ENCODE measurements around the gene ETV3L.

The ETV3L gene

DNA sequence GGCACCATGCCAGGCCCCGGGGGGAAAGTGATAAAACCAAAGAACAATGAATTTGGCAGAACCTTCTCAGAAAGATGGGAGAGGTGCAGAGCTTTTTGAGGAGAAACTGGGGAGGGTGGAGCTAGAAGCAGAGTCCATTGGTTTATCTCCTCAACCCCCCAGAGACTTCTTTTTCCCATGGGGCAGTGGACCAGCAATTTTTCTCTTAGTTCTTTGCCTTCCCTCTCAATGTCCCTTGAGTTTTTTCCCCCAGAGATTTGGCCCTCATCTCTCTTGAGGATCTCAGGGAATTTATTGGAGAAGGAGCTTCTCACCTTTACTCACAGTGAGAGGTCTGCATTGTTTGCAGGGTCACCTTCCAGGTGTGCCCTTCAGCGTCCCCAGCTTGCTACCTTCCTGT, 48.8 kb downstream of the ETV3L start:
- H3K27me3 ChIP-seq = no peaks in the 10 kb centered on the region
- H3K9me3 ChIP-seq = peaks cover 0 to 10% (median 3%) of the 10 kb centered on the region in 3 donors
- TF ChIP-seq, protein P1, sequence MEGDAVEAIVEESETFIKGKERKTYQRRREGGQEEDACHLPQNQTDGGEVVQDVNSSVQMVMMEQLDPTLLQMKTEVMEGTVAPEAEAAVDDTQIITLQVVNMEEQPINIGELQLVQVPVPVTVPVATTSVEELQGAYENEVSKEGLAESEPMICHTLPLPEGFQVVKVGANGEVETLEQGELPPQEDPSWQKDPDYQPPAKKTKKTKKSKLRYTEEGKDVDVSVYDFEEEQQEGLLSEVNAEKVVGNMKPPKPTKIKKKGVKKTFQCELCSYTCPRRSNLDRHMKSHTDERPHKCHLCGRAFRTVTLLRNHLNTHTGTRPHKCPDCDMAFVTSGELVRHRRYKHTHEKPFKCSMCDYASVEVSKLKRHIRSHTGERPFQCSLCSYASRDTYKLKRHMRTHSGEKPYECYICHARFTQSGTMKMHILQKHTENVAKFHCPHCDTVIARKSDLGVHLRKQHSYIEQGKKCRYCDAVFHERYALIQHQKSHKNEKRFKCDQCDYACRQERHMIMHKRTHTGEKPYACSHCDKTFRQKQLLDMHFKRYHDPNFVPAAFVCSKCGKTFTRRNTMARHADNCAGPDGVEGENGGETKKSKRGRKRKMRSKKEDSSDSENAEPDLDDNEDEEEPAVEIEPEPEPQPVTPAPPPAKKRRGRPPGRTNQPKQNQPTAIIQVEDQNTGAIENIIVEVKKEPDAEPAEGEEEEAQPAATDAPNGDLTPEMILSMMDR (IDR thresholded peaks at IDR 0.05) = no peak
- no peak overlapping the region for H3K4me3 ChIP-seq
- H3K27ac ChIP-seq = no peak overlapping the region
- no peak for DNase-seq
- intact Hi-C loops (cut with DNase I; ENCODE audit: low total_unique reads) = no loop called here
- H3K36me3 ChIP-seq = no peaks in the 10 kb centered on the region
- peaks cover 0 to 7% (median 0%) of the 10 kb centered on the region in 4 donors for H3K4me1 ChIP-seq

DNA sequence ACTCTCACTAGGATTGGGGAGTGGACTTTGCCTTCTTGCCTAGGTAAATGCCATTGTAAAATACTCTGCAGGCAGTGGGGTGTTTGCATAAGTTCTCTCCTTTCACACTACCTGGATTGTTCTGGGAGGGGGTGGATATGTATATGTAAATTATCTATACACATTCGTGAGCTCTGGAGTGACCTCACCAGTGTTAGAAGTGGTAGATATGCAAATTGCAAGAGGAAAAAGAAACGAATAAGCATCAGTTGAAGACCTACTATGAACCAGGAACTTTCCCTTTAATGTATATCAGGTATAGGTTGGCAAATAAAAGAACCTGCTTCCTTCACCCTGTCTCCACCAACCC, 52.6 kb downstream of the ETV3L start:
- Histone ChIP-seq H3K27me3 (no peaks in the 10 kb centered on the region), H3K36me3 (no peaks in the 10 kb centered on the region), H3K4me3 (no peak overlapping the region), H3K27ac (no peak overlapping the region), H3K4me1 (peaks cover 0 to 36% (median 26%) of the 10 kb centered on the region in 4 donors), H3K9me3 (peaks cover 0 to 7% (median 3%) of the 10 kb centered on the region in 3 donors)
- intact Hi-C loops (cut with DNase I; ENCODE audit: low total_unique reads) = no loop called here
- no peak for DNase-seq
- TF ChIP-seq, protein P1 (IDR thresholded peaks at IDR 0.05) = no peak

DNA sequence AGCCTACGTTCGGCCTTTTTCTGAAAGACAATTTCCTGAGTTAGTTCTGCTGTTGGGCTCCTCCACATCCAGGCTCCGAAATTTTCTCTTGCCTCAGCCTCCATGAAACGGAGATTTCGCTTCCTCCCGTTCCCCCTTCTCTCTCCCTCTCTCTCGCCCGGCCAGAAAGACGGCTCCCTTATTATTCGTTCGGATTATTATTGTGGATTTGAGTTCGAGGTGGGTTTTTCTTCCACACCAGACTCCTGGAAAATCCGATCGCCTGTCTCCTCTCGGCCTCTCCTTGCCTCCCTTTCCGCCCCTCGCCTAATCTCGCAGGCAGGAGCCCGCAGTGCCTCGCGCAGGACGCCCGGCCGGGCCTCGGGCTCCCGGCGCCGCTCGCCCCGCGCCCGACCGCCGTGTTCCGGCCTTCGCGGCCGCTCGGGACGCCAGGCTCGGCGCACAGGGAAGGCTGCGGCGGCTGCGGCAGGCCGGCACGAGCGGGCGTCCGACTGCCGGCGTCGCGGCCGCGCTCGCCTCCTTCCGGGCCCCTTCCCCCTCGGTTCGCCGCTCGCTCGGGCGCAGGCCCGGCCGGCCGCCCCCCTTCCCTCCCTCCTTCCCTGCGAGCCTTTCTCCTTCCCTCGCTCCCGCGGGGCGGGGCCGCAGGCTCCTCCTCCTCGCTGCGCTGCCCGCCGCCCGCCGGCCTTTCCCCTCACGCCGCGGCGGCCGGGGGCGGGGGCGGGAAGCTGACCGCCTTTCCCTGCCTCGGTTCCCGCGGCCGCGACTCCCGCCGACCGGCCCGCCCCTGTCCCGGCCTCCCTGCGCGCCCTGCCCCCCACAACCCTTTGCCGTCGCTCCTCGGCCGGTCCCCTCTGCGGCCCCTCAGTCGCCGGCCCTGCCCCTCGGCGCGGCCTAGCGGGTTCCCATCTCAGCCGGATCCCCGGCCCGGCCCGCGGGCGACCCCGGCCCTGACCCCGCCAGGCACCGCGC, 54.1 kb downstream of the ETV3L start, which contains the start of gene ARHGEF11:
Gene ARHGEF11 (minus strand): TSS at position 493 of the 969 bp plus-strand sequence. CDS start 1,412 bp downstream, outside the sequence.
- intact Hi-C loops (cut with DNase I; ENCODE audit: low total_unique reads) = no loop called here
- Histone ChIP-seq H3K9me3 (no peaks in the 10 kb centered on the region), H3K27ac (peak within 1 kb of the TSS; percentile 81 to 93), H3K27me3 (no peaks in the 10 kb centered on the region), H3K36me3 (no peaks in the 10 kb centered on the region), H3K4me3 (peak within 1 kb of the TSS; percentile 60 to 76), H3K4me1 (peaks cover 0 to 51% (median 33%) of the 10 kb centered on the region in 4 donors)
- peak; percentile 89 to 96 for DNase-seq
- TF ChIP-seq, protein P1 (IDR thresholded peaks at IDR 0.05) = no peak

DNA sequence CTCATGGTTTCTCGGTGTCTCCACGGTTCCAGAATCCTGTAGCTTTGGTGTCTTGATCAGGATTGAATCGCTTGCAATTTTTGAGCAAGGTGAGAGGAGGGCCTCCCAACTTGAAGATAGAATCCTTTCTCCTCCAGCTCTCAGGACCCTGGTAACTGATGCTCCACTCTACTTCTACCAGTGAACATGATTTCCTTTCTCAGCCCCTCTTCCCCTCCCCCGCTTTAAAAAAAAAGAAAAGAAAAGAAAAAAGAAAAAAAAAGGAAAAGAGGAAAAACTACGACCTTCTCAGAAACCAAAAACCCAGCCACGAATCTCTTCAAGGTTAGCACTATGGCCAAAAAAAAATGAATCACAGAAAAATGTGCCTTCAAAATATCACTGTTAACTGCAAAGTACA, 55.3 kb downstream of the ETV3L start:
- H3K27me3 ChIP-seq = no peaks in the 10 kb centered on the region
- TF ChIP-seq, protein P1 (IDR thresholded peaks at IDR 0.05) = no peak
- no peaks in the 10 kb centered on the region for H3K36me3 ChIP-seq
- peak overlapping the region in 1 of 2 donors; percentile 81 for H3K27ac ChIP-seq
- H3K4me1 ChIP-seq = peaks cover 0 to 56% (median 33%) of the 10 kb centered on the region in 4 donors
- H3K4me3 ChIP-seq = peak overlapping the region; percentile 60 to 76
- no peaks in the 10 kb centered on the region for H3K9me3 ChIP-seq
- DNase-seq = no peak
- intact Hi-C loops (cut with DNase I; ENCODE audit: low total_unique reads) = no loop called here

DNA sequence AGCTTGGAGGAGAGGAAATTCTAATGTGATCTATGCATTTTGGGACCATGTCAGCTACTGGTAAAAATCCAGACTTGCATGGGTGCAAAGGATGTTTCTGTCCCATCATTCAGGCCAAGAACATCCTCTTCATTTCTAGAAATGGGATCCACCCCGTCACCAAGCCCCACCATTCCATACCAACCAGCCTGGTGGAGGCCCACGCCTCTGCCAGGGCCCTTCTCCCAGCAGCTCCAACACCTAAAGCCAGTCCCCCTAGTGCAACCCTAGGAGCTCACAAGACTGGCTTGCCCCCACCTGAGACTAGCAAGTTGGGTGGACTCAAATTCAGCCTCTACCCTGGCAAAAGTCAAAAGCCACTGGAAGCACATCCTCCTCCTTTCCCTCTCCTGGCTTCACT, 55.9 kb downstream of the ETV3L start:
- no peaks in the 10 kb centered on the region for H3K27me3 ChIP-seq

More for the DNA sequence above, 55.9 kb downstream of the ETV3L start:
- intact Hi-C loops (cut with DNase I; ENCODE audit: low total_unique reads) = no loop called here
- TF ChIP-seq, protein P1 (IDR thresholded peaks at IDR 0.05) = no peak
- Histone ChIP-seq H3K36me3 (no peaks in the 10 kb centered on the region), H3K4me1 (peaks cover 0 to 56% (median 33%) of the 10 kb centered on the region in 4 donors), H3K4me3 (peak overlapping the region; percentile 60 to 76), H3K9me3 (no peaks in the 10 kb centered on the region), H3K27ac (no peak overlapping the region)
- no peak for DNase-seq
